Measurements from ENCODE around the gene KIRREL2. TPM values are rescaled to one million over a fixed set of nuclear protein-coding genes. Genes with fewer than 3 reads are reported as not detected.

Gene KIRREL2
- total RNA-seq, 1 donor from 2014 or later, result not detected

- peak overlapping the region; percentile 9 to 28 for H3K4me3 ChIP-seq
- DNase-seq (ENCODE audit: extremely low spot score in 2 of 2), result no peak
- H3K9me3 ChIP-seq, result no peaks in the 10 kb centered on the region
- peak overlapping the region; percentile 36 for H3K27ac ChIP-seq
- intact Hi-C loops (cut with DNase I), result no loop called here
- TF ChIP-seq POLR2A (IDR thresholded peaks at IDR 0.05), result no peak
- TF ChIP-seq CTCF (IDR thresholded peaks at IDR 0.05), result no peak
- peak in 1 of 2 donors; percentile 74 for TF ChIP-seq POLR2AphosphoS5 (IDR thresholded peaks at IDR 0.05; ENCODE audit: insufficient read depth in 1 of 2, low read depth in 1 of 2)
- no peaks in the 10 kb centered on the region for H3K36me3 ChIP-seq
- H3K27me3 ChIP-seq, result no peaks in the 10 kb centered on the region
- peaks cover 28% of the 10 kb centered on the region for H3K4me1 ChIP-seq
Observed at GRCh38 chr19:35903550-35904179, 47.0 kb downstream of the KIRREL2 start.

- Histone ChIP-seq H3K4me3 (no peak overlapping the region), H3K36me3 (no peaks in the 10 kb centered on the region), H3K4me1 (peaks cover 27% of the 10 kb centered on the region), H3K9me3 (no peaks in the 10 kb centered on the region), H3K27ac (no peak overlapping the region), H3K27me3 (no peaks in the 10 kb centered on the region)
- TF ChIP-seq POLR2AphosphoS5 (IDR thresholded peaks at IDR 0.05; ENCODE audit: insufficient read depth in 1 of 2, low read depth in 1 of 2) (no peak), CTCF (IDR thresholded peaks at IDR 0.05) (no peak), POLR2A (IDR thresholded peaks at IDR 0.05) (no peak)
- intact Hi-C loops (cut with DNase I), result no loop called here
- no peak for DNase-seq (ENCODE audit: extremely low spot score in 2 of 2)
Observed at GRCh38 chr19:35904311-35905068, 47.8 kb downstream of the KIRREL2 start.

DNA sequence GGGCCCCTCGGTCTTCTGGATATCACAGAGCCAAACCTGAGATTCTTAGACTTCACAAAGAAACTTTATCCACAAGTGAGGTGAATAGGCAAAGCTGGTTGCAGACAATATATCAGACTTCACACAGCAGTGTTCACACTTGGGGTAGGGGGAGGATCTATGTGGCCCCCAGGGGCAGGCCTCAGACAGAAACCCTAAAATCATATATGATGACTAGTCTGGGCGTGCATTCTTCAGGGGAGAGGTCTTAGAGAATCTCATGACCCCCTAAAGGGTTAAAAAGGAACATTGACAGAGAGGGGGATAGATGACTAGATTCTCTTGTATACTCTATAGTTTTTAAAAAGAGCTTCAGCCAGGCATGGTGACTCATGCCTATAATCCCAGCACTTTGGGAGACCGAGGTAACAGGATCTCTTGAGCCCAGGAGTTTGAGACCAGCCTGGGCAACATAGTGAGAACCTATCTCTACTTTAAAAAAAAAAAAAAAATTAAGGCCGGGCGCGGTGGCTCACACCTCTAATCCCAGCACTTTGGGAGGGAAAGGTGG lies 48.5 kb downstream of the KIRREL2 start:
- TF ChIP-seq POLR2AphosphoS5 (IDR thresholded peaks at IDR 0.05; ENCODE audit: insufficient read depth in 1 of 2, low read depth in 1 of 2), result no peak
- TF ChIP-seq POLR2A (IDR thresholded peaks at IDR 0.05), result no peak
- TF ChIP-seq CTCF (IDR thresholded peaks at IDR 0.05), result no peak
- H3K9me3 ChIP-seq, result no peaks in the 10 kb centered on the region
- H3K4me3 ChIP-seq, result no peak overlapping the region
- H3K36me3 ChIP-seq, result no peaks in the 10 kb centered on the region
- intact Hi-C loops (cut with DNase I), result no loop called here
- H3K27ac ChIP-seq, result no peak overlapping the region
- no peak for DNase-seq (ENCODE audit: extremely low spot score in 2 of 2)
- H3K27me3 ChIP-seq, result no peaks in the 10 kb centered on the region
- H3K4me1 ChIP-seq, result peaks cover 24% of the 10 kb centered on the region

- no peak for TF ChIP-seq CTCF (IDR thresholded peaks at IDR 0.05)
- no peak for TF ChIP-seq POLR2A (IDR thresholded peaks at IDR 0.05)
- TF ChIP-seq POLR2AphosphoS5 (IDR thresholded peaks at IDR 0.05; ENCODE audit: insufficient read depth in 1 of 2, low read depth in 1 of 2), result no peak
- intact Hi-C loops (cut with DNase I), result no loop called here
- peak overlapping the region; percentile 20 for H3K27ac ChIP-seq
- no peaks in the 10 kb centered on the region for H3K36me3 ChIP-seq
- peaks cover 9% of the 10 kb centered on the region for H3K4me1 ChIP-seq
- H3K4me3 ChIP-seq, result peak overlapping the region in 1 of 2 donors; percentile 16
- DNase-seq (ENCODE audit: extremely low spot score in 2 of 2), result no peak
- H3K27me3 ChIP-seq, result no peaks in the 10 kb centered on the region
- H3K9me3 ChIP-seq, result no peaks in the 10 kb centered on the region
Observed at GRCh38 chr19:35907377-35907745, 50.6 kb downstream of the KIRREL2 start.

Measured in vagina (tissue), 2 donors.